Measurements from ENCODE around the gene PTPN18. TPM values are rescaled to one million over a fixed set of nuclear protein-coding genes. Genes with fewer than 3 reads are reported as not detected.

The PTPN18 gene
- total RNA-seq, 1 experiment from 2014 or later: 16.3 TPM

GRCh38 chr2:130337735-130338325 is 18.0 kb upstream of the PTPN18 start:
- Histone ChIP-seq H3K14ac (ENCODE audit: insufficient read depth, low read length) (no peak overlapping the region), H2BK120ac (ENCODE audit: low read depth, low read length, poor library complexity, severe bottlenecking) (no peak overlapping the region), H2BK15ac (ENCODE audit: low read depth, low read length) (no peak overlapping the region), H2AK5ac (ENCODE audit: insufficient read length, low read length) (no peak overlapping the region), H4K5ac (ENCODE audit: insufficient read length, low read depth, low read length) (no peak overlapping the region), H3K4me2 (ENCODE audit: insufficient read depth, insufficient read length, low read length) (peak overlapping the region; percentile 63), H4K20me1 (ENCODE audit: control insufficient read depth, insufficient read depth, insufficient read length) (no peaks in the 10 kb centered on the region), H3K27me3 (ENCODE audit: insufficient read depth, low read length) (no peaks in the 10 kb centered on the region), H3K4me1 (ENCODE audit: insufficient read depth, low read length) (peaks cover 7% of the 10 kb centered on the region; the same call in 1 of the 2 replicates), H3K9me3 (ENCODE audit: control insufficient read depth, low read depth, low read length) (no peaks in the 10 kb centered on the region), H3K23ac (ENCODE audit: insufficient read length, low read depth, low read length) (no peak overlapping the region), H4K91ac (ENCODE audit: insufficient read length, low read depth, low read length) (no peak overlapping the region), H3K23me2 (ENCODE audit: insufficient read length, low read depth, low read length, poor library complexity, severe bottlenecking) (no peaks in the 10 kb centered on the region), H3K18ac (ENCODE audit: insufficient read length, low read depth, low read length) (no peak overlapping the region), H3K27ac (ENCODE audit: insufficient read length, low read depth, low read length) (no peak overlapping the region), H2BK20ac (ENCODE audit: low read depth, low read length, poor library complexity, severe bottlenecking) (no peak overlapping the region), H3K9ac (ENCODE audit: extremely low read depth, insufficient read length, low read length) (peak overlapping the region; percentile 24), H2BK5ac (ENCODE audit: insufficient read length, low read length) (no peak overlapping the region), H2AFZ (ENCODE audit: low read length) (no peak overlapping the region), H2BK12ac (ENCODE audit: insufficient read length, low read depth, low read length) (no peak overlapping the region), H3K79me2 (ENCODE audit: insufficient read depth, low read length) (no peaks in the 10 kb centered on the region), H4K8ac (replicated peaks; ENCODE audit: insufficient read length, low read depth, low read length) (no peak overlapping the region), H3K56ac (ENCODE audit: insufficient read length, low read depth, low read length) (no peak overlapping the region), H3K79me1 (ENCODE audit: insufficient read depth, low read depth, low read length, poor library complexity, severe bottlenecking) (no peaks in the 10 kb centered on the region), H3K4ac (ENCODE audit: low read depth, low read length) (no peak overlapping the region), H3T11ph (ENCODE audit: low read length) (no peak overlapping the region)
- no CpG with 5 or more reads among the region's 8 CpGs for WGBS (ENCODE audit: extremely low coverage, insufficient read length, low lambda C conversion rate)
- peak overlapping the region; percentile 36 to 94 (median 85); a peak in 5 of 7 replicates for H3K27ac Mint-ChIP-seq
- no peak for DNase-seq
- H3K9me3 Mint-ChIP-seq: no peaks in the 10 kb centered on the region; a peak in 2 of 5 replicates
- H3K36me3 Mint-ChIP-seq (ENCODE audit: insufficient read depth in 1 of 3, low read depth in 3 of 3): peaks cover 19 to 28% (median 25%) of the 10 kb centered on the region in 3 experiments
- peak overlapping the region; percentile 88 to 89 for H3K4me3 Mint-ChIP-seq
- H3K4me1 Mint-ChIP-seq: peaks cover 15 to 20% of the 10 kb centered on the region in 2 experiments
- peaks cover 12% of the 10 kb centered on the region for H3K27me3 Mint-ChIP-seq (ENCODE audit: low read depth)
- TF ChIP-seq, protein P1, sequence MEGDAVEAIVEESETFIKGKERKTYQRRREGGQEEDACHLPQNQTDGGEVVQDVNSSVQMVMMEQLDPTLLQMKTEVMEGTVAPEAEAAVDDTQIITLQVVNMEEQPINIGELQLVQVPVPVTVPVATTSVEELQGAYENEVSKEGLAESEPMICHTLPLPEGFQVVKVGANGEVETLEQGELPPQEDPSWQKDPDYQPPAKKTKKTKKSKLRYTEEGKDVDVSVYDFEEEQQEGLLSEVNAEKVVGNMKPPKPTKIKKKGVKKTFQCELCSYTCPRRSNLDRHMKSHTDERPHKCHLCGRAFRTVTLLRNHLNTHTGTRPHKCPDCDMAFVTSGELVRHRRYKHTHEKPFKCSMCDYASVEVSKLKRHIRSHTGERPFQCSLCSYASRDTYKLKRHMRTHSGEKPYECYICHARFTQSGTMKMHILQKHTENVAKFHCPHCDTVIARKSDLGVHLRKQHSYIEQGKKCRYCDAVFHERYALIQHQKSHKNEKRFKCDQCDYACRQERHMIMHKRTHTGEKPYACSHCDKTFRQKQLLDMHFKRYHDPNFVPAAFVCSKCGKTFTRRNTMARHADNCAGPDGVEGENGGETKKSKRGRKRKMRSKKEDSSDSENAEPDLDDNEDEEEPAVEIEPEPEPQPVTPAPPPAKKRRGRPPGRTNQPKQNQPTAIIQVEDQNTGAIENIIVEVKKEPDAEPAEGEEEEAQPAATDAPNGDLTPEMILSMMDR (conservative IDR thresholded peaks at IDR 0.05): no peak
